Activated T-cell treated with anti-CD3 and anti-CD28 coated beads for 48 hours (primary cell): ENCODE data around the gene LBX2.

ENCODE experiments used
- DNase-seq: peaks from one replicate; pipeline ENCODE4 v3.0.0-alpha.2; 2020; ENCODE audit warnings: low read depth

Gene LBX2

GRCh38 chr2:74525717-74526648, 26.6 kb upstream of the LBX2 start, which contains the start of gene DQX1:
TSS of gene DQX1 (minus strand) at chr2:74526231. CDS start at chr2:74525729, 502 bp downstream.
- no peak for DNase-seq

- no peak for DNase-seq
Measured at GRCh38 chr2:74524955-74525716, 25.7 kb upstream of the LBX2 start.

- DNase-seq: no peak
Measured at GRCh38 chr2:74524005-74524404, 24.6 kb upstream of the LBX2 start.

GRCh38 chr2:74522516-74522915, 23.1 kb upstream of the LBX2 start:
- DNase-seq: no peak

- DNase-seq: no peak
Measured at GRCh38 chr2:74516650-74517049, 17.2 kb upstream of the LBX2 start.

GRCh38 chr2:74515981-74516633, 16.7 kb upstream of the LBX2 start:
- peak; percentile 71 for DNase-seq

- no peak for DNase-seq
Measured at GRCh38 chr2:74515271-74515980, 16.0 kb upstream of the LBX2 start.

GRCh38 chr2:74514368-74515270, 15.2 kb upstream of the LBX2 start, which contains the start of gene TLX2:
TSS of gene TLX2 (plus strand) at chr2:74514450. CDS start at chr2:74514807, 357 bp downstream.
- no peak for DNase-seq

- DNase-seq: no peak
Measured at GRCh38 chr2:74513605-74514367, 14.4 kb upstream of the LBX2 start.

- no peak for DNase-seq
Measured at GRCh38 chr2:74512744-74513604, 13.6 kb upstream of the LBX2 start.

- no peak for DNase-seq
Measured at GRCh38 chr2:74511104-74511989, 11.9 kb upstream of the LBX2 start.

GRCh38 chr2:74510272-74510671, 10.9 kb upstream of the LBX2 start:
- DNase-seq: no peak

- no peak for DNase-seq
Measured at GRCh38 chr2:74507926-74508520, 8.6 kb upstream of the LBX2 start.

GRCh38 chr2:74507145-74507925, 7.9 kb upstream of the LBX2 start, which contains the start of gene PCGF1:
TSS of gene PCGF1 (minus strand) at chr2:74507695. CDS start at chr2:74507668, 27 bp downstream.
- DNase-seq: peak; percentile 96

GRCh38 chr2:74505448-74506246, 6.2 kb upstream of the LBX2 start:
- no peak for DNase-seq

- DNase-seq: no peak
Measured at GRCh38 chr2:74504591-74504990, 5.2 kb upstream of the LBX2 start.
